Liver (tissue), 9 donors: ENCODE results near the gene FAM110D. TPM values are rescaled to one million over a fixed set of nuclear protein-coding genes. Genes with fewer than 3 reads are reported as not detected.

ENCODE experiments used
- DNase-seq: peaks from one replicate; pipeline ENCODE4 v3.0.0-alpha.2; 2017; ENCODE audit warnings: low spot score
- H3K27ac ChIP-seq, 2 donors: one replicate each; pipeline ENCODE4 v1.7.0; 2013; ENCODE audit warnings: inconsistent platforms in 2 of 2, low read length in 2 of 2, control low read depth in 1 of 2, low read depth in 1 of 2, mild to moderate bottlenecking in 1 of 2
- H3K27me3 ChIP-seq, 4 donors: one replicate each; pipeline versions ENCODE4 v1.6.1 to v1.7.0; 2013; ENCODE audit warnings: low read length in 3 of 4, inconsistent platforms in 1 of 4, mild to moderate bottlenecking in 1 of 4, moderate library complexity in 1 of 4; ENCODE audit not compliant: control insufficient read depth in 4 of 4, insufficient read depth in 4 of 4
- H3K36me3 ChIP-seq, 4 donors: one replicate each; pipeline versions ENCODE4 v1.6.1 to v1.7.0; 2013; ENCODE audit warnings: low read length in 3 of 4, mild to moderate bottlenecking in 3 of 4, low read depth in 1 of 4, moderate library complexity in 1 of 4; ENCODE audit not compliant: control insufficient read depth in 4 of 4, insufficient read depth in 3 of 4
- H3K4me1 ChIP-seq, 4 donors: one replicate each; pipeline versions ENCODE4 v1.6.1 to v1.7.0; 2013; ENCODE audit warnings: low read length in 3 of 4, mild to moderate bottlenecking in 3 of 4, moderate library complexity in 1 of 4; ENCODE audit not compliant: control insufficient read depth in 4 of 4, insufficient read depth in 4 of 4
- H3K4me3 ChIP-seq, 3 donors: one replicate each; pipeline versions ENCODE4 v1.6.1 to v1.7.0; 2013; ENCODE audit warnings: low read length in 3 of 3, control low read depth in 1 of 3, low read depth in 1 of 3, mild to moderate bottlenecking in 1 of 3
- H3K9ac ChIP-seq, 2 donors: one replicate each; pipeline ENCODE4 v1.7.0; 2013; ENCODE audit warnings: low read length in 2 of 2, mild to moderate bottlenecking in 2 of 2, moderate library complexity in 2 of 2, control low read depth in 1 of 2, low read depth in 1 of 2
- H3K9me3 ChIP-seq, 4 donors: one replicate each; pipeline versions ENCODE4 v1.6.1 to v1.7.0; 2013; ENCODE audit warnings: low read length in 3 of 4; ENCODE audit not compliant: control insufficient read depth in 4 of 4
- EGR1 ChIP-seq, 2 donors: IDR thresholded peaks; 2 replicates each; pipeline ENCODE4 v1.6.1; 2016 to 2018; ENCODE audit warnings: antibody characterized with exemption in 2 of 2, low read depth in 2 of 2
- FOXA1 ChIP-seq: IDR thresholded peaks from 2 replicates; pipeline ENCODE4 v1.6.1; 2016; ENCODE audit warnings: antibody characterized with exemption
- FOXA2 ChIP-seq: IDR thresholded peaks from 2 replicates; pipeline ENCODE4 v1.6.1; 2016; ENCODE audit warnings: antibody characterized with exemption
- GABPA ChIP-seq, 2 donors: IDR thresholded peaks in 1 of 2; conservative IDR thresholded peaks in 1 of 2; 2 replicates each; pipeline ENCODE4 v1.6.1; 2016; ENCODE audit warnings: antibody characterized with exemption in 2 of 2, mild to moderate bottlenecking in 1 of 2, moderate library complexity in 1 of 2
- HNF4A ChIP-seq, 2 donors: conservative IDR thresholded peaks; 2 replicates each; pipeline ENCODE4 v1.6.1; 2016; ENCODE audit warnings: antibody characterized with exemption in 2 of 2, mild to moderate bottlenecking in 2 of 2
- HNF4G ChIP-seq: IDR thresholded peaks from 2 replicates; pipeline ENCODE4 v1.6.1; 2016; ENCODE audit warnings: antibody characterized with exemption
- JUND ChIP-seq, 2 donors: IDR thresholded peaks; 2 replicates each; pipeline ENCODE4 v1.6.1; 2016; ENCODE audit warnings: antibody characterized with exemption in 2 of 2
- NR2F2 ChIP-seq: IDR thresholded peaks from 2 replicates; pipeline ENCODE4 v1.6.1; 2016; ENCODE audit warnings: antibody characterized with exemption
- RAD21 ChIP-seq, 2 donors: IDR thresholded peaks; 2 replicates each; pipeline ENCODE4 v1.6.1; 2016; ENCODE audit warnings: antibody characterized with exemption in 2 of 2, mild to moderate bottlenecking in 2 of 2
- RXRA ChIP-seq, 2 donors: IDR thresholded peaks; 2 replicates each; pipeline ENCODE4 v1.6.1; 2017 to 2018; ENCODE audit warnings: antibody characterized with exemption in 2 of 2, mild to moderate bottlenecking in 1 of 2
- SP1 ChIP-seq: IDR thresholded peaks from 2 replicates; pipeline ENCODE4 v1.6.1; 2018; ENCODE audit warnings: antibody characterized with exemption, mild to moderate bottlenecking
- YY1 ChIP-seq: IDR thresholded peaks from 2 replicates; pipeline ENCODE4 v1.6.1; 2016; ENCODE audit warnings: antibody characterized with exemption, mild to moderate bottlenecking
- WGBS: extraction: QIAGEN DNeasy Blood & Tissue Kit; methylation state at CpG from one replicate; pipeline ENCODE4 v1.1.7; 2013; 5-methylcytosine and 5-hydroxymethylcytosine counted together
- polyA plus RNA-seq, 2 donors: library from polyadenylated mRNA; stranded (reverse) in 1 of 2; unstranded in 1 of 2; fragments of 200-250 nt in 1 of 2; fragments of >200 nt in 1 of 2; fragmentation: Nextera tagmentation in 1 of 2; extraction: Ambion mirVana in 1 of 2; gene quantifications; one replicate each; pipeline versions ENCODE4 v1.2.1 to v1.2.3, GENCODE V29; 2013 to 2015
- total RNA-seq, 2 donors: library from RNA; depleted of rRNA; stranded (reverse); fragments of >200 nt; gene quantifications; one replicate each; pipeline ENCODE4 v1.2.3, GENCODE V29; 2014
- TF ChIP-seq, protein P1 (sequence below): fragments of 150-350 bp; IDR thresholded peaks from 2 replicates; pipeline ENCODE4 v1.5.1; 2017; ENCODE audit warnings: improper control_type of control experiment, low read depth, low read length; ENCODE audit not compliant: missing input control
- TF ChIP-seq, protein P2 (sequence below): IDR thresholded peaks from 2 replicates; pipeline ENCODE4 v1.6.1; 2016; ENCODE audit warnings: antibody characterized with exemption
- TF ChIP-seq, protein P3 (sequence below): IDR thresholded peaks from 2 replicates; pipeline ENCODE4 v1.6.1; 2016; ENCODE audit warnings: antibody characterized with exemption
- donor health status: healthy.
- donor health status: healthy.
- donor health status: healthy.
- donor health status: healthy.
- donor health status: healthy.

The FAM110D gene
- total and polyA plus RNA-seq, 4 donors: 0.10 to 0.50 (median 0.27) TPM

DNA sequence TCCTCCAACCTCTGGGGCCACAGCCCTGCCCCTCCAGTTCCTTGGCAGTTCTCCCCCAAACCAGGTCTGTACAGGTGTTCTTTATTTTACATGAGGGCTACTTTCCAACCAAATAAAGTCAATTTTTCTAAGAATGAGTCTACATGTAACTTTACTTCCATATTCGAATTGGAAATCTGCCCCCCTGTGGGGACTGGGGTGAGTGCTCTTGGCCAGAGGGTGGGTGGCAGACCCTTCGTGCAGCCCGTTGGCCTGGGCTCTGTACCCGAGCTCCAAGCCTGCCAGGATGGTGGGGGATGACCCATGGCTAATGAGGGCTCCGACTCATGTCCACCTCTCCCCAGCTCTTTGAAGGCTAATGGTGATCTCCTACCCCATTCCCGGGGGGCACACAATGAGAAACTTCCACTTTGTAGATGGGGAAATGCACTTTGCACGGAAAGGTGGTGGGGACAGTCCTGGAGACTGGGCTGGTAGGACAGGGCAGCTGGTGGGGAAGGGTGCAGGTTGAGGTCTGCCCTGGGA is 30.9 kb downstream of the FAM110D start:
- Histone ChIP-seq H3K4me1 (no peaks in the 10 kb centered on the region), H3K27ac (no peak overlapping the region), H3K36me3 (no peaks in the 10 kb centered on the region), H3K9ac (no peak overlapping the region), H3K9me3 (no peaks in the 10 kb centered on the region), H3K4me3 (no peak overlapping the region), H3K27me3 (no peaks in the 10 kb centered on the region)
- DNase-seq: no peak
- WGBS: 92% methylated on average over 7 of the region's 7 CpGs
- TF ChIP-seq EGR1 (IDR thresholded peaks at IDR 0.05; ENCODE audit: low read depth in 2 of 2): no peak
- no peak for TF ChIP-seq GABPA (IDR thresholded peaks at IDR 0.05 in 1 of 2, conservative IDR thresholded peaks at IDR 0.05 in 1 of 2)
- no peak for TF ChIP-seq RXRA (IDR thresholded peaks at IDR 0.05)

DNA sequence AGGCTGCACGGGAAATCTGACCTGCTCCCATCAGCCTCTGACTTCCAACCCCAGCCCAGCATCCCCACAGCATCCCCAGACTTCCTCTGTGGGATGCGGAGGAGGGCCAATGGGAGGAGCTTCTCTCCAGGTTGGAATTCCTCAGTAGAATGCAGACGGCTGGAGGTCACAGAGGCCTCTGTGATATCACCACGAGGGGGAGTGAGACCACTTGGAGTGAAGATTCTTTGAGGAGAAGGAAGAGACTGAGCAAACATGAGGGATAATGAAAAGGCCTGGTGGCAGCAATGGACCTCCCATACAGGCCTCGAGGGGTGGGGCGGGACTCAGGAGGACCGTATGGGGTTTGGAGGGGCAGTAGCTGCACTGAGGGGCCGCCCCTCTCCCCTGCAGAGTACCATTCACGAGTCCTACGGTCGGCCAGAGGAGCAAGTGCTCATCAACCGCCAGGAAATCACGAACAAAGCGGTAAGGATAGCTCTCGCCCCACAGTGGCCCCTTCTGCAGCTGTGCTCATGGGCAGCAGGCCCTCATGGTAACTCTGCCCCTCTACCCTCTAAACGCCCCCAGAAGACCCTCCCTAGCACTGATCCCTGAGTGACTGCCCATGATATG is 31.6 kb downstream of the FAM110D start, which contains the start of gene CATSPER4:
Gene CATSPER4, plus strand, starts transcription at position 230 of the 615 bp plus-strand sequence. Its CDS starts 26 bp downstream, at position 256.
- no peak for DNase-seq
- no peak for TF ChIP-seq YY1
- TF ChIP-seq RAD21 (IDR thresholded peaks at IDR 0.05): peak in 1 of 2 donors; percentile 36
- no peaks in the 10 kb centered on the region for H3K9me3 ChIP-seq

DNA sequence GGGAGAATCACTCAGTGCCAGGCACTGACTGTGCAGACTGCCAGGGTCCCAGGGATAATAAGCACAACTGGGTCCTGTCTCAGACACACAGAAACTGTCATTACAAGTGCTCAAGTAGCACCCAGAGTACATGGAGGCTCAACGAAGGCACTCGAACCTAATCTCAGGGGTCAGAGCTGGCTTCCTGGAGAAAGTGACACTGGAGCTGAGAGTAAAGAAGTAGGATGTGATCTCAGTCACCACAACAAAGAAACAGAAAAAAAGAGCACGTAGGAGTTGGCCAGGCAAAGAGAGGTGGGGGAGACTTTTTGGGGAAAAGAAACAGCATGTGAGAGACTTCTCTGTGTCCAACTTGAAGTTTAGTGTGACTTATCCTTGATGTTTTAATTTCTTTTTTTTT is 32.9 kb downstream of the FAM110D start:
- H3K36me3 ChIP-seq: no peaks in the 10 kb centered on the region
- DNase-seq: no peak
- no peaks in the 10 kb centered on the region for H3K9me3 ChIP-seq
- no peak overlapping the region for H3K4me3 ChIP-seq
- H3K4me1 ChIP-seq: no peaks in the 10 kb centered on the region
- TF ChIP-seq FOXA1: no peak
- no peak for TF ChIP-seq HNF4G
- TF ChIP-seq HNF4A (conservative IDR thresholded peaks at IDR 0.05): no peak
- TF ChIP-seq, protein P1, sequence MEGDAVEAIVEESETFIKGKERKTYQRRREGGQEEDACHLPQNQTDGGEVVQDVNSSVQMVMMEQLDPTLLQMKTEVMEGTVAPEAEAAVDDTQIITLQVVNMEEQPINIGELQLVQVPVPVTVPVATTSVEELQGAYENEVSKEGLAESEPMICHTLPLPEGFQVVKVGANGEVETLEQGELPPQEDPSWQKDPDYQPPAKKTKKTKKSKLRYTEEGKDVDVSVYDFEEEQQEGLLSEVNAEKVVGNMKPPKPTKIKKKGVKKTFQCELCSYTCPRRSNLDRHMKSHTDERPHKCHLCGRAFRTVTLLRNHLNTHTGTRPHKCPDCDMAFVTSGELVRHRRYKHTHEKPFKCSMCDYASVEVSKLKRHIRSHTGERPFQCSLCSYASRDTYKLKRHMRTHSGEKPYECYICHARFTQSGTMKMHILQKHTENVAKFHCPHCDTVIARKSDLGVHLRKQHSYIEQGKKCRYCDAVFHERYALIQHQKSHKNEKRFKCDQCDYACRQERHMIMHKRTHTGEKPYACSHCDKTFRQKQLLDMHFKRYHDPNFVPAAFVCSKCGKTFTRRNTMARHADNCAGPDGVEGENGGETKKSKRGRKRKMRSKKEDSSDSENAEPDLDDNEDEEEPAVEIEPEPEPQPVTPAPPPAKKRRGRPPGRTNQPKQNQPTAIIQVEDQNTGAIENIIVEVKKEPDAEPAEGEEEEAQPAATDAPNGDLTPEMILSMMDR: no peak
- TF ChIP-seq NR2F2: no peak
- TF ChIP-seq JUND (IDR thresholded peaks at IDR 0.05): no peak
- TF ChIP-seq SP1: no peak
- no peak for TF ChIP-seq GABPA (IDR thresholded peaks at IDR 0.05 in 1 of 2, conservative IDR thresholded peaks at IDR 0.05 in 1 of 2)
- TF ChIP-seq, protein P2, sequence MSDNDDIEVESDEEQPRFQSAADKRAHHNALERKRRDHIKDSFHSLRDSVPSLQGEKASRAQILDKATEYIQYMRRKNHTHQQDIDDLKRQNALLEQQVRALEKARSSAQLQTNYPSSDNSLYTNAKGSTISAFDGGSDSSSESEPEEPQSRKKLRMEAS: no peak
- TF ChIP-seq YY1: no peak
- TF ChIP-seq RXRA (IDR thresholded peaks at IDR 0.05): no peak
- TF ChIP-seq, protein P3, sequence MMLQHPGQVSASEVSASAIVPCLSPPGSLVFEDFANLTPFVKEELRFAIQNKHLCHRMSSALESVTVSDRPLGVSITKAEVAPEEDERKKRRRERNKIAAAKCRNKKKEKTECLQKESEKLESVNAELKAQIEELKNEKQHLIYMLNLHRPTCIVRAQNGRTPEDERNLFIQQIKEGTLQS: no peak
- TF ChIP-seq FOXA2: no peak
- H3K27ac ChIP-seq: no peak overlapping the region
- 69% methylated on average over 3 of the region's 3 CpGs for WGBS
- H3K9ac ChIP-seq: no peak overlapping the region
- no peaks in the 10 kb centered on the region for H3K27me3 ChIP-seq

More for the DNA sequence above, 31.6 kb downstream of the FAM110D start, which contains the start of gene CATSPER4:
- Histone ChIP-seq H3K4me1 (no peaks in the 10 kb centered on the region), H3K9ac (no peak within 1 kb of the TSS), H3K36me3 (no peaks in the 10 kb centered on the region), H3K4me3 (no peak within 1 kb of the TSS), H3K27ac (no peak within 1 kb of the TSS), H3K27me3 (no peaks in the 10 kb centered on the region)
- WGBS: 71% methylated on average over 16 of the region's 16 CpGs
